ENCODE data around the gene EMC10. TPM values are rescaled to one million over a fixed set of nuclear protein-coding genes. Genes with fewer than 3 reads are reported as not detected.

Gene EMC10
- total RNA-seq, 1 experiment from 2014 or later, result 109 TPM

DNA sequence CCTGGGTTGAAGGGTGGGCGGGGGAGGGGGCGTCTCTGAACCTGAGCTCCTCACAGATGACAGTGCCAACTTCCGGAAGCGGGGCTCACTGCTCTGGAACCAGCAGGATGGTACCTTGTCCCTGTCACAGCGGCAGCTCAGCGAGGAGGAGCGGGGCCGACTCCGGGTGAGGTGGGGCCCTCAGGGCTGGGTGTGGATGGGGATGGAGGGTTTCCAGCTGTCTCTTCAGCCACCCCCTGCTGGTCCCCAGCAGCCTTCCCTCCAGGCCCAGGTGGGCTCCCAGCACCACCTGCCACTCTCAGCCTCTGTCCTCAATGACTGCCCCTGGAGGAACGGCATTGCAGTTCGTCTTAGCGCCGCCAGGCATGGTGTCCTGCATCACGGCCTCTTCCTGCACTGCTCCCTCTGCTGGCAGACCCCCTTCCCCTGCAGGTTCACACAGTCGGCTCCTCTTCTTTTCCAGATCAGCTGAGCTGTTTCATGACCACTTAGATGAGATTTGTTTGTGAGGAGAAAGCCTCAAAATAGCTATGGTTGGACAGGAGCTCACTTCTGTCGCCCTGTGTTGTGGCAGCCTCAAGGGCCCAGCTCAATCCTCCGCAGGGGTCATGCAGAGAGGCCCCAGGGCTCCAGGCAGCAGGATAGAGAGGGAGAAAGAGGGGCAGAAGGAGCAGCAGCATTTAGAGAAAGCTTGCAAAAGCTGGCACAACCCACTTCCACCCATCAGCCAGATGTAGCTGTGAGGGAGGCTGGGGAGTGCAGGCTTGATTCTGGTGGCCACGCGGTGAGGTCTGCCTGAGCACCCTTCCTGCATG, 2.8 kb downstream of the EMC10 start:
- H3K18ac ChIP-seq (ENCODE audit: insufficient read length, low read depth, low read length), result no peak overlapping the region
- H3K23ac ChIP-seq (ENCODE audit: insufficient read length, low read depth, low read length), result no peak overlapping the region

More for the DNA sequence above, 2.8 kb downstream of the EMC10 start:
- Histone ChIP-seq H2AK5ac (ENCODE audit: insufficient read length, low read length) (no peak overlapping the region), H2BK120ac (ENCODE audit: low read depth, low read length, poor library complexity, severe bottlenecking) (no peak overlapping the region), H3K4me2 (ENCODE audit: insufficient read depth, insufficient read length, low read length) (no peak overlapping the region), H4K91ac (ENCODE audit: insufficient read length, low read depth, low read length) (no peak overlapping the region), H4K8ac (replicated peaks; ENCODE audit: insufficient read length, low read depth, low read length) (no peak overlapping the region), H3K4ac (ENCODE audit: low read depth, low read length) (no peak overlapping the region), H3T11ph (ENCODE audit: low read length) (no peak overlapping the region), H4K20me1 (ENCODE audit: control insufficient read depth, insufficient read depth, insufficient read length) (no peaks in the 10 kb centered on the region), H3K4me1 (ENCODE audit: insufficient read depth, low read length) (peaks cover 4% of the 10 kb centered on the region; the same call in 1 of the 2 replicates), H3K27ac (ENCODE audit: insufficient read length, low read depth, low read length) (no peak overlapping the region), H3K79me2 (ENCODE audit: insufficient read depth, low read length) (peaks cover 5% of the 10 kb centered on the region; the same call in 1 of the 2 replicates), H2BK5ac (ENCODE audit: insufficient read length, low read length) (no peak overlapping the region), H2BK12ac (ENCODE audit: insufficient read length, low read depth, low read length) (no peak overlapping the region), H2BK15ac (ENCODE audit: low read depth, low read length) (no peak overlapping the region), H3K23me2 (ENCODE audit: insufficient read length, low read depth, low read length, poor library complexity, severe bottlenecking) (no peaks in the 10 kb centered on the region), H2AFZ (ENCODE audit: low read length) (no peak overlapping the region), H4K5ac (ENCODE audit: insufficient read length, low read depth, low read length) (no peak overlapping the region), H3K56ac (ENCODE audit: insufficient read length, low read depth, low read length) (no peak overlapping the region), H3K9ac (ENCODE audit: extremely low read depth, insufficient read length, low read length) (no peak overlapping the region), H3K79me1 (ENCODE audit: insufficient read depth, low read depth, low read length, poor library complexity, severe bottlenecking) (peaks cover 9% of the 10 kb centered on the region), H3K9me3 (ENCODE audit: control insufficient read depth, low read depth, low read length) (peaks cover 7% of the 10 kb centered on the region), H2BK20ac (ENCODE audit: low read depth, low read length, poor library complexity, severe bottlenecking) (no peak overlapping the region), H3K27me3 (ENCODE audit: insufficient read depth, low read length) (no peaks in the 10 kb centered on the region), H3K14ac (ENCODE audit: insufficient read depth, low read length) (no peak overlapping the region)
- Mint-ChIP-seq H3K27ac (peak overlapping the region in 2 of 3 experiments; percentile 74 to 94; a peak in 2 of 7 replicates), H3K9me3 (peaks cover 10 to 21% of the 10 kb centered on the region in 2 experiments), H3K4me1 (peaks cover 8 to 21% of the 10 kb centered on the region in 2 experiments), H3K36me3 (ENCODE audit: insufficient read depth in 1 of 3, low read depth in 3 of 3) (peaks cover 44 to 53% (median 50%) of the 10 kb centered on the region in 3 experiments), H3K27me3 (ENCODE audit: low read depth) (peaks cover 4% of the 10 kb centered on the region; the same call in 1 of the 2 replicates), H3K4me3 (peak overlapping the region in 1 of 2 experiments; percentile 34; a peak in 1 of 5 replicates)
- TF ChIP-seq, protein P1, sequence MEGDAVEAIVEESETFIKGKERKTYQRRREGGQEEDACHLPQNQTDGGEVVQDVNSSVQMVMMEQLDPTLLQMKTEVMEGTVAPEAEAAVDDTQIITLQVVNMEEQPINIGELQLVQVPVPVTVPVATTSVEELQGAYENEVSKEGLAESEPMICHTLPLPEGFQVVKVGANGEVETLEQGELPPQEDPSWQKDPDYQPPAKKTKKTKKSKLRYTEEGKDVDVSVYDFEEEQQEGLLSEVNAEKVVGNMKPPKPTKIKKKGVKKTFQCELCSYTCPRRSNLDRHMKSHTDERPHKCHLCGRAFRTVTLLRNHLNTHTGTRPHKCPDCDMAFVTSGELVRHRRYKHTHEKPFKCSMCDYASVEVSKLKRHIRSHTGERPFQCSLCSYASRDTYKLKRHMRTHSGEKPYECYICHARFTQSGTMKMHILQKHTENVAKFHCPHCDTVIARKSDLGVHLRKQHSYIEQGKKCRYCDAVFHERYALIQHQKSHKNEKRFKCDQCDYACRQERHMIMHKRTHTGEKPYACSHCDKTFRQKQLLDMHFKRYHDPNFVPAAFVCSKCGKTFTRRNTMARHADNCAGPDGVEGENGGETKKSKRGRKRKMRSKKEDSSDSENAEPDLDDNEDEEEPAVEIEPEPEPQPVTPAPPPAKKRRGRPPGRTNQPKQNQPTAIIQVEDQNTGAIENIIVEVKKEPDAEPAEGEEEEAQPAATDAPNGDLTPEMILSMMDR (conservative IDR thresholded peaks at IDR 0.05), result peak; percentile 90
- WGBS (ENCODE audit: extremely low coverage, insufficient read length, low lambda C conversion rate), result no CpG with 5 or more reads among the region's 19 CpGs
- peak; percentile 83 for DNase-seq
